ENCODE results near the gene LEFTY1. TPM values are rescaled to one million over a fixed set of nuclear protein-coding genes. Genes with fewer than 3 reads are reported as not detected.

The LEFTY1 gene
- total RNA-seq, 1 experiment from 2014 or later: not detected

DNA sequence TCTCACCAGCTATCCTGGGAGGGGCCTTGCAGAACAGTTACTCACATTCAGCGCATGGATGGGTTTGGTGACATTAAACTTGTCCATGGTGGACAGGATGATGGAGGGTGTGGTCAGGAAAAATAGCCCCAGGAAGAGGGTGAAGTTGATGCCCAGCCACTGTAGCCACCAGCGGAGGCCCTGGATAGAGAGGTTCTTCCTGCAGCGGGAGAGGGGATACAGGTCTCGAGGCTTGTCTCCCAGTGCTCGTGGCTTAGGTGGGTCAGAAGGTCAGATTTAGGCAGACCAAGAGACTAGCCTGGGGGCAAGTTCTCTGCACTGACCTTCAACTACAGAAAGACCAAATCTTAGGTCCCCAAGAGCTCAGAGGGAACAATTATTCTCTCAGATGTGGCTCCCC lies 29.8 kb downstream of the LEFTY1 start:
- no peak for DNase-seq (ENCODE audit: low spot score)

GRCh38 chr1:225857256-225857655 lies 31.7 kb downstream of the LEFTY1 start:
- in situ Hi-C loops (cut with HindIII; ENCODE audit: low sequenced_read_pairs): no loop called here
- DNase-seq (ENCODE audit: low spot score): no peak

More for the DNA sequence above, 29.8 kb downstream of the LEFTY1 start:
- in situ Hi-C loops (cut with HindIII; ENCODE audit: low sequenced_read_pairs): no loop called here

- in situ Hi-C loops (cut with HindIII; ENCODE audit: low sequenced_read_pairs): no loop called here
- peak; percentile 38 for DNase-seq (ENCODE audit: low spot score)
These were observed 33.2 kb downstream of the LEFTY1 start for GRCh38 chr1:225855503-225856300.

DNA sequence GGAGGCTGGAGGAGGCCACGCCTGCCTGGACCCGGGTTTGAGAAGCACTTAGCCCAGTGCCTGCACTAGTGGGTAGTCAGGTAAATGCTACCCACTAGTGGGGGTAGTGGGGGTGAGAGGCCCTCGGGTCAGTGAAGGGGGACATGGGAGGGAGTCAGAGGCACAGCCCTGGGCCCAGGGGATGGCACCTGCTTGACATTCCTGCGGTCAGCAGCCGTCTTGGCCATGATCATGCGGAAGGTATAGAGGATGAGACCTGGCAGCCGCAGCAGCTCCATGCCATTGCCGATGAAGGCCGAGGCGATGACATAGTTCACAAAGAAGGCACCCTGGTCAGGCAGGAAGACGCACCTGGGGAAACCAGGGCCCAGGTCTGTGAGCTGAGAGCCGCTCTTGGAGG lies 35.5 kb downstream of the LEFTY1 start:
- in situ Hi-C loops (cut with HindIII; ENCODE audit: low sequenced_read_pairs): no loop called here
- no peak for DNase-seq (ENCODE audit: low spot score)

DNA sequence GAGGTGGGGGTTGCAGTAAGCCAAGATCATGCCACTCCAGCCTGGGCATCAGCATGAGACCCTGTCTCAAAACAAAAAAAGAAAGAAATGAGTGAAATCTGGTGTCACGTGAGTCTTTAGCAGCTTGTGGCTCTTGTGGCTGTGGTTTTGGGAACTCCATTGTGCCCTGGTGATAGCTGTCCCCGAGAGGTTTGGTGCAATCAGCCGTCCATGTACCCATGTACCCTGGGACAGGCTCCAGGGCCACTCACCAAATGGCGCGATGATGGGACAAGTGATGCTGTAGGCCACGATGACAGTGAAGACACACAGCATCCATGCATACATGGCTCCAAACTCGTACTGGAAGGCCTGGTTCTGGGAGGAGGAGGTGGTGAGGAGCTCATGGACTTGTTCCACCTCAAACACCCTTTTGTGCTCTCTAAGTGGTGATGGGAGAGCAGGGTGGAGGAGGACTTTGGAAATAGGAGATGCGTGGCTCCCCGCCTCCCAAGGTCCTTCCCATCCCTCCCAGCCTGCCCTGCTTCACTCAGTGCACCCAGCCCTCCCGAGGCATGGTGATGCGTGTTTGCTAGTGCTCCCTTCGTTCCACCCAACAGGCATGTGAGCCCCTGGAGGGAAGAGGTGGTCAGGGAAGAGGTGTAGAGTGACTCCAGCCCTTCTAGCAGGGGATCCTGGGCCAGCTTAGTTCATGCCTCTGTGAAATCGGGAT lies 36.4 kb downstream of the LEFTY1 start:
- in situ Hi-C loops (cut with HindIII; ENCODE audit: low sequenced_read_pairs): no loop called here

GRCh38 chr1:225851805-225852204 lies 37.1 kb downstream of the LEFTY1 start:
- in situ Hi-C loops (cut with HindIII; ENCODE audit: low sequenced_read_pairs): no loop called here
- DNase-seq (ENCODE audit: low spot score): no peak

More for the DNA sequence above, 36.4 kb downstream of the LEFTY1 start:
- DNase-seq (ENCODE audit: low spot score): no peak

- no peak for DNase-seq (ENCODE audit: low spot score)
These were observed 38.6 kb downstream of the LEFTY1 start for GRCh38 chr1:225850370-225850769.

DNA sequence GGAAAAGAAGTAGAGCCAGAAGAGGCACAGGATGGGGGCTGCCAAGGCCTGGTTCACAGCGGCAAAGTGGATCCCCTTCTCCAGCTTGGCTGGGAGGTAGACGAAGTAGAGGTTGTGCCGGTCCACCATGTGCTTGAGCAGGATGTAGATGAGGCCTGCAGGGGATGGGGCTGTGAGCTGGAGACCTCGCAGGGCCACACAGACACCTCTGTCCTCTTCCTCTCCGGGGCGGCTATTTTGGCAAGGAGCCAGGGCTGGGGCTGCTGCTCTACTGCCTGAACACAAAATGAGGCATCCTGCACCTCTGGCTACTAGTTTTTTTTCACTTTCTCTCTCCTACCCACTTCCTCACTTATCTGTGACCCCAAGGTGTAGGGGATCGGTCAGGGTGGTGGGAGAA lies 39.0 kb downstream of the LEFTY1 start:
- in situ Hi-C loops (cut with HindIII; ENCODE audit: low sequenced_read_pairs): no loop called here
- DNase-seq (ENCODE audit: low spot score): peak; percentile 11

More at GRCh38 chr1:225850370-225850769, 38.6 kb downstream of the LEFTY1 start:
- in situ Hi-C loops (cut with HindIII; ENCODE audit: low sequenced_read_pairs): no loop called here

DNA sequence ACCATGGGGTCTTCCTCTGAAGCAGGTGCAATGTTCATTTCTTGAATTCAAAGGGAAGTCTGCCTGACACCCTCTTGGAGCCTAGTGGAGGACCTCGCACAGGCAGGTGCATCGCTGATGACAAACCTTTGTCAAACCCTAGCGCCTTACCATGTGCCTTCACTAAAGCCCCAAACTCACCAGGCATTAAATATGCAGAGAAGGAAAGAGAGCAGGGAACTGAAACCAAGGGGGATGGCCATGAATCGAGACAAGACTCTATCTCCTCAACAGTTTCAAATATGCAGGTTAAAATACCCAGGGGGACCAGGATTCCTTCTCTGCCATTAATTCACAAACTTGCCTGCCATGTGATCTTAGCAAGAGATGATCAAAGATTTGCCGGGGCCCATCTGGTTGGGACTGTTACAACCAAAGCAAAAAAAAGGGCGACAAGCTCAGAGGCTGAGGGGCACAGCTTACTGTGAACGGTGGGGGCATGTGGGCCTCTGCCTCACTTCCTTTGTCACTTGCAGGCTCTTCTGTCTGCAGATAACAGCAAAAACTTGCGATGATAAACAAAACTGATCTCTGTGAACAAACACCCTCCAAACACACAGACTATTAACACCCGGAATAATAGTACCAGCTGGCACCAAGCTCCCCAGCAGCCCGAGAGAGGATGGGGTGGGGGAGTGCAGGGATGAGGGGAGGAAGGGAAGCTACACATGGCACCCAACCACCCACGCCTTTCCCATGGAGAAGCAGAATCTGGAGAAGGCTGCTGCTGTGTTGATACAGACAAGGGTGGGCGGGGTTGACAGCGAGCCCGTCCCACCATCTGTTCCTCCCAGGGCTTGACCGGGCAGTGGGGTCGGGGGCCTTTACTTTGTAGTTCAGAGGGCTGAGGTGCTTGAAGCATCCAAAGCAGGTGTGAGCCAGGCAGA lies 40.7 kb downstream of the LEFTY1 start:
- no peak for DNase-seq (ENCODE audit: low spot score)
- in situ Hi-C loops (cut with HindIII; ENCODE audit: low sequenced_read_pairs): no loop called here

- in situ Hi-C loops (cut with HindIII; ENCODE audit: low sequenced_read_pairs): no loop called here
These were observed 41.3 kb downstream of the LEFTY1 start for GRCh38 chr1:225847610-225848009.

GRCh38 chr1:225846331-225847310 lies 42.3 kb downstream of the LEFTY1 start:
- in situ Hi-C loops (cut with HindIII; ENCODE audit: low sequenced_read_pairs): no loop called here
- no peak for DNase-seq (ENCODE audit: low spot score)

More at GRCh38 chr1:225847610-225848009, 41.3 kb downstream of the LEFTY1 start:
- DNase-seq (ENCODE audit: low spot score): no peak

- DNase-seq (ENCODE audit: low spot score): peak; percentile 56
These were observed 43.2 kb downstream of the LEFTY1 start for GRCh38 chr1:225845571-225846259.

DNA sequence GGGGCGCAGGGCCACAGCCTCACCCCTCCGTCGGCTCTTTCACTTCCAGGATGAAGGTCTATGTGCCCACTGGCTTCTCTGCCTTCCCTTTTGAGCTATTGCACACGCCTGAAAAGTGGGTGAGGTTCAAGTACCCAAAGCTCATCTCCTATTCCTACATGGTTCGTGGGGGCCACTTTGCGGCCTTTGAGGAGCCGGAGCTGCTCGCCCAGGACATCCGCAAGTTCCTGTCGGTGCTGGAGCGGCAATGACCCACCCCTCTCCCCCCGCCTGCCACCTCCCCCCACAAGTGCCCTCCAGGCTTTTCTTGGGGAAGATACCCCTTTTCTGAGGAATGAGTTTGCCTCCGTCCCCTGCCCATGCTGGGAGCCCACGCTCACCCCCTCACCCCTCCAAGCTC lies 43.8 kb downstream of the LEFTY1 start:
- in situ Hi-C loops (cut with HindIII; ENCODE audit: low sequenced_read_pairs): no loop called here
- DNase-seq (ENCODE audit: low spot score): no peak

More at GRCh38 chr1:225845571-225846259, 43.2 kb downstream of the LEFTY1 start:
- in situ Hi-C loops (cut with HindIII; ENCODE audit: low sequenced_read_pairs): no loop called here

DNA sequence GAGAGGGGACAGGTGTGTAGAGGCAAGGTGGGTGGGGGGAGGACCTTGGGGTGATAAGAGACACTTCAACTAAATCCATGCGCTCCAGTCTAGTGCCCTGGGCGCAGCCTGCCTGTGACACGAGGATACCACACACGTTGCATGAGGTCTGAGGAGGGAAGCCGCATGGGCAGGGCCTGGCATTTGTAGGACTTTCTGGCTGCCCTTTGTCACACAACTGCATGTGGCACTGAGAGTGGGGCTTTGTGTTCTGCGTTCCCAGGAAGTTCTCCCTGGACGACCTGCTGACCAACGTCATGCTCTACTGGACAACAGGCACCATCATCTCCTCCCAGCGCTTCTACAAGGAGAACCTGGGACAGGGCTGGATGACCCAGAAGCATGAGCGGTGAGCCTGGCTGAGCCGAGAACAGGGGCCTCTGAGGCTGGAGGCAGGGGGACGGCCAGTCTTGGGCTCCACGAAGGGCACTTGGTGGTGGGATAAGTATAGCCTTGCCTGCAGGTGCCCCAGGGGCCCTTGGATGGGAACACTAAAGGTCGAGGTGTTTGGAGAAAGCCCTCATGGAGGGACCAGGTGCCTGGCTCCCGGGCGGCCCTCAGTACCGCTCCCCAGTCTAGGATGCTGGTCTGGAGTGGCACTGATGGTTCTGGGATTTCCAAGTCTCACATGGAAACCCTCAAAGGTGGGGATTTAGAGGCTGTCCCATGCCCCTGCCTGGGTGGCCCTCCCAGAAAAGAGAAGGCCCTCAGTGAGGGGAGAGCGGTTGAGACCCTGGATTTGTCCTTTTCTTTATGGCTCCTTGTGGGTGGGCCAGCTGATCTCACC lies 44.5 kb downstream of the LEFTY1 start:
- no peak for DNase-seq (ENCODE audit: low spot score)
- in situ Hi-C loops (cut with HindIII; ENCODE audit: low sequenced_read_pairs): no loop called here

DNA sequence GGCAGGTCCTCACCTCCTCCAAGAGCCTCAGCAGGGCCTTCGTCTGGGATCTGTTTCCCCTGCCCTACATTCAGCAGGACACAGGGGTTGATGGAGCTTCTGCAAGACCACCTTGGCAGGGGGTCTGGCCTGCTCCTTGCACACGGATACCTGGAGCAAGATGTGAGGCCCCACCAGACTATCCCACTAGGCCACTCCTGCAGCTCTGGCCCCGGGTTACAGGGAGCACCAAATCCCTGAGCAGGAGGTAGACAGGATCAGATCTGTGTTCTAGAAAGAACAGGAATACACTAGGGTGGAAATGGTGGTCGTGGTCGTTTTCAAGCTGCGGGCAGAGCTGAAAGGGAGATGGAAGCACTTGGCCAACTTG lies 45.5 kb downstream of the LEFTY1 start:
- no peak for DNase-seq (ENCODE audit: low spot score)
- in situ Hi-C loops (cut with HindIII; ENCODE audit: low sequenced_read_pairs): no loop called here

- in situ Hi-C loops (cut with HindIII; ENCODE audit: low sequenced_read_pairs): no loop called here
- DNase-seq (ENCODE audit: low spot score): no peak
These were observed 46.0 kb downstream of the LEFTY1 start for GRCh38 chr1:225842788-225843425.

- DNase-seq (ENCODE audit: low spot score): no peak
- in situ Hi-C loops (cut with HindIII; ENCODE audit: low sequenced_read_pairs): no loop called here
These were observed 46.9 kb downstream of the LEFTY1 start for GRCh38 chr1:225842074-225842473.
